GM19193 (cell line): ENCODE results near the gene IPPK.

ENCODE experiments used
- POLR2A ChIP-seq: IDR thresholded peaks from 4 replicates; pipeline ENCODE4 v1.6.1; 2011; ENCODE audit not compliant: insufficient read depth, insufficient read length; ENCODE audit errors: extremely low read depth

The IPPK gene

GRCh38 chr9:92669890-92670708, at the start of gene IPPK:
IPPK (minus strand) TSS chr9:92670131; CDS start chr9:92669988, 143 bp downstream.
- TF ChIP-seq POLR2A, result peak; percentile 95

- no peak for TF ChIP-seq POLR2A
Observed at GRCh38 chr9:92719028-92719647, 49.2 kb upstream of the IPPK start.

GRCh38 chr9:92718086-92719001, 48.4 kb upstream of the IPPK start:
- TF ChIP-seq POLR2A, result no peak

GRCh38 chr9:92717201-92718085, 47.5 kb upstream of the IPPK start:
- TF ChIP-seq POLR2A, result no peak

GRCh38 chr9:92716557-92716956, 46.6 kb upstream of the IPPK start:
- TF ChIP-seq POLR2A, result no peak

GRCh38 chr9:92715488-92716231, 45.7 kb upstream of the IPPK start:
- TF ChIP-seq POLR2A, result no peak

GRCh38 chr9:92714787-92715487, 45.0 kb upstream of the IPPK start:
- no peak for TF ChIP-seq POLR2A

GRCh38 chr9:92714016-92714415, 44.1 kb upstream of the IPPK start:
- TF ChIP-seq POLR2A, result no peak

GRCh38 chr9:92713528-92713927, 43.6 kb upstream of the IPPK start:
- TF ChIP-seq POLR2A, result no peak

- TF ChIP-seq POLR2A, result no peak
Observed at GRCh38 chr9:92712767-92713166, 42.8 kb upstream of the IPPK start.

GRCh38 chr9:92711844-92712243, 41.9 kb upstream of the IPPK start:
- no peak for TF ChIP-seq POLR2A

GRCh38 chr9:92711146-92711545, 41.2 kb upstream of the IPPK start:
- TF ChIP-seq POLR2A, result no peak

- TF ChIP-seq POLR2A, result no peak
Observed at GRCh38 chr9:92710368-92710767, 40.4 kb upstream of the IPPK start.
